HG02885 (cell line): Measurements from ENCODE around the gene RNASE8.

Experiments used
- ATAC-seq: cut with Tn5 transposase; IDR thresholded peaks from one replicate; pipeline ENCODE4 v1.9.1; 2021; ENCODE audit warnings: mild to moderate bottlenecking; ENCODE audit not compliant: unreplicated experiment, poor library complexity

RNASE8 gene

DNA sequence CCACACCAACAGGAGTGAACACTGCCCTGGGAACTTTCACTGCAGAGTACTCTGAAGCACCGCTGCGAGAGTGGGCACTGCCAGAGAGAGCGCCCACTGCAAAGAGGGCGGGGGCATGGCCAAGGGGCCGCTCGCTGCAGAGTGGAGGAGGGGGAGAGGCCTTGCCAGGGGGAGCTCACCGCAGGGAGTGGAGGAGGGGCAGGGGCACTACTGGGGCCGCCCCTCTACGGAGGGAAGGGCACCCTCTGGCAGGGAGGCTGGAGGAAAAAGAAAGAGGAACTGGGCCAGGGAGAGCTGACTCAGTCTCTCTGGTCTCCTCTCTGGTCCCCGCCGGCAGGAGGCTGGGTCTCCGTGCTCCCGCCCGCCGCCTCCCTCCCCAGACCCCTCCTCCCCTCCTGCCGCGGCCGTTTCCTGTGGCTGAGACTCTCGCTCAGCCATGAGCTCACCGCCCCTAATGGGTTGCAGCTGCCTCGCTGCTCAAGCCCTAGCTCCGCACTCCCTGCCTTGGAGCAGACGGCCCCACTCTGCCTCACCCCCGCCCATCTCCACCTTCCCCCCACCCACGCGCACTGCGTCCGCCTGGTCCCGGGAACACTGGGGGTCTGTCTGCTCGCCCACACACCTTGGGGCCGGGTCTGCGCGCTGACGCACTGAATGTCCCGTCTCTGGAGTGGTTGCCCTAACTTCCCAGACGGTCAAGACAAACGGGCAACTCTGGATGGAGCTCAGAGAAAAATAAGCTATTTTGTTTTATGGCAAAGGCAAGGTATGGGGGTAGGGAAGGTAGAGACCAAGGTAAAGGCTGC, 13.8 kb downstream of the RNASE8 start:
- ATAC-seq, result peak; percentile 79

DNA sequence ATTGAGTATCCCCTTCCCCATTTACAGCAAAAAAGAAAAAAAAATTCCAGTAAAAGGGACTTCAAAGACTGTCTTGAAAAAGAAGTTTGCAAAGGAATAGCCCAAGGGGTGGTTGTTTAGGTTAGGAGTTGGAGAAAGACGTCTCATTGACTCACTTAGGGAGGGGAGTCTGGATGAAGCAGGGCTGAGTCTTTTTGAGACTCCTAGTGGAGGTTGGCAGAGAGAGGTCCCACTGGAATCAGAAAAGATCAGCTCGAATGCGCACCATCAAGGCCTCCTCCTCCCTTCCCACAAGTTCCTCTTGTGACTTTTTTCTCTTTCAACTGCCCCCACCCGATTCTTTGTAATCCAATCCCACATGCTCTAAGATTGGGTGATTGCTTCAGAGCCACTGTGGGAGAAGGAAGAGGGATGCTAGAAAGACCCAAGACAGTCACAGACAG, 14.4 kb downstream of the RNASE8 start:
- ATAC-seq, result no peak

DNA sequence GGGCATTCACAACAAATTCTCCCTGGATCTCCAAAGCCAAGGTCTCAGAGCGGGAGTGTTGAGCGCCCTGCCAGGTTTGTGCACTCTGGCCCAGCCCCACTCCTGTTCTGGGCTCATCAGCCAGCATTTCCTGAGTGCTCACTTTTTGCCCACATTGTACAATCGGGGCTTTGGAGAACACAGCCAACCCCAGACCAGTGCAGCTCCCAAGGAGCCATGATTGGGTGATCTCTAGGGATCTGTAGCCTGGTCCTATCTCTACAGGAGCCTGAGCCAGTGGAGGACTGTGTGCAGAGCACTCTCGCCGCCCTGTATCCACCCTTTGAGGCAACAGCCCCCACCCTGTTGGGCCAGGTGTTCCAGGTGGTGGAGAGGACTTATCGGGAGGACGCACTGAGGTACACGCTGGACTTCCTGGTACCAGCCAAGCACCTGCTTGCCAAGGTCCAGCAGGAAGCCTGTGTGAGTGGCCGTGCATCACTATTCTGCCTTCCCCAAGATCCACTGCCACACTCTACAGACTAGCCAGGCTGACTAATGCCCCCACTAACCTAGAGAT, 15.2 kb downstream of the RNASE8 start:
- ATAC-seq, result no peak

DNA sequence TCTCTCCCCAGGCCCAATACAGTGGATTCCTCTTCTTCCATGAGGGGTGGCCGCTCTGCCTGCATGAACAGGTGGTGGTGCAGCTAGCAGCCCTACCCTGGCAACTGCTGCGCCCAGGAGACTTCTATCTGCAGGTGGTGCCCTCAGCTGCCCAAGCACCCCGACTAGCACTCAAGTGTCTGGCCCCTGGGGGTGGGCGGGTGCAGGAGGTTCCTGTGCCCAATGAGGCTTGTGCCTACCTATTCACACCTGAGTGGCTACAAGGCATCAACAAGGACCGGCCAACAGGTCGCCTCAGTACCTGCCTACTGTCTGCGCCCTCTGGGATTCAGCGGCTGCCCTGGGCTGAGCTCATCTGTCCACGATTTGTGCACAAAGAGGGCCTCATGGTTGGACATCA, 16.3 kb downstream of the RNASE8 start:
- ATAC-seq, result no peak

DNA sequence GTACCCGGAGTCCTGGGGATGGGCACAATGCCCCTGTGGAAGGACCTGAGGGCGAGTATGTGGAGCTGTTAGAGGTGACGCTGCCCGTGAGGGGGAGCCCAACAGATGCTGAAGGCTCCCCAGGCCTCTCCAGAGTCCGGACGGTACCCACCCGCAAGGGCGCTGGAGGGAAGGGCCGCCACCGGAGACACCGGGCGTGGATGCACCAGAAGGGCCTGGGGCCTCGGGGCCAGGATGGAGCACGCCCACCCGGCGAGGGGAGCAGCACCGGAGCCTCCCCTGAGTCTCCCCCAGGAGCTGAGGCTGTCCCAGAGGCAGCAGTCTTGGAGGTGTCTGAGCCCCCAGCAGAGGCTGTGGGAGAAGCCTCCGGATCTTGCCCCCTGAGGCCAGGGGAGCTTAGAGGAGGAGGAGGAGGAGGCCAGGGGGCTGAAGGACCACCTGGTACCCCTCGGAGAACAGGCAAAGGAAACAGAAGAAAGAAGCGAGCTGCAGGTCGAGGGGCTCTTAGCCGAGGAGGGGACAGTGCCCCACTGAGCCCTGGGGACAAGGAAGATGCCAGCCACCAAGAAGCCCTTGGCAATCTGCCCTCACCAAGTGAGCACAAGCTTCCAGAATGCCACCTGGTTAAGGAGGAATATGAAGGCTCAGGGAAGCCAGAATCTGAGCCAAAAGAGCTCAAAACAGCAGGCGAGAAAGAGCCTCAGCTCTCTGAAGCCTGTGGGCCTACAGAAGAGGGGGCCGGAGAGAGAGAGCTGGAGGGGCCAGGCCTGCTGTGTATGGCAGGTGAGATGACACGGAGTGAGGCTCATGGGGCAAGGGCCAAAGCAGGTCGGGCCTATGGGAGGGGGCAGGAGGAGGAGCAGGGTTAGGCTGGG, 17.0 kb downstream of the RNASE8 start:
- no peak for ATAC-seq

DNA sequence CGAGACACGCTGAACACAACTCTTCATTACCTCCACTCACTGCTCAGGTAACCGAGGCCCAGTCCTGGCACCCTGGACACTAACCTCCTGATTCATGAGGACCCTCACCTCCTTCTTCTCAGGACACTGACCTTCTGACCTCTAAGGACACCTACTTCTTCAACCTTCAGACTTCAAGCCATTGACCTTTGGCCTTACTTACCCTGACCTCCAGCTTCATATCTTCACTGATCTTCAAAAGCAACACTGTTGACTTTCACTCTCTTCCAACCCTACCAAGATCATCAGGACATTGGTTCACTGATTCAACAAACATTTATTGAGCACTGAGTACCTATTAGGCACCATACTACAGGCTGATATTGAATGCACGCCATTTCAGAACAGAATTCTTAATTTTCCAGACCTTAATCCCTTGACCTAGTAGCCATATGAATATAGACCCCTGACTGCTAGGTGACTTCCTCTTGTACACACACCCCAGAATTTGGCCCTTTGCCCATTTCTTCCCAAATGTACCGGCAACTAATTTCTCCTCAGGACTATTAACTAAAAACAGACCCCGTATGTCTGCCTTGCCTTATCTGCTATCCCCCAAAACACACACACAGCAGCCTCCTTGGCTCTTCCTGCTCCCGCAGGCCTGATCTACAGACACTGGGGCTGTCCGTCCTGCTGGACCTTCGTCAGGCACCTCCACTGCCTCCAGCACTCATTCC, 18.3 kb downstream of the RNASE8 start:
- no peak for ATAC-seq

DNA sequence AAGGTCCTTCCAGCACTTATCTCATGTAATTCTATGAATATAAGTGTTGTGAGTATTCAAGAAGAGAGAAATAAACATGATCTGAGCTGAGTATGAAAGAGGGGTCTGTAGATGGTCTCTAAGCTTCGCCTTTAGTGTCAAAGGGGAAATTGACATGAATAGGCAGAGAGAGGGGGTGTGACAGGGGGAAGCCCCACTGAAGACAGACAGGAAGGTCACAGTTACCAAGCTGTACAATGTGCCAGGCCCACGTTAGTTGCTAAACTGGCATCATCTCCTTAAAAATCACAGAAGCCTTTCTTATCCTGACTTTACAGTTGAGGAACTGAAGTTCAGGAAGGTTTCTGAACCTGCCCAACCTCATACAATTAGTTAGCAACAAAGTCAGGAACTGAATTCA, 20.1 kb downstream of the RNASE8 start:
- no peak for ATAC-seq

DNA sequence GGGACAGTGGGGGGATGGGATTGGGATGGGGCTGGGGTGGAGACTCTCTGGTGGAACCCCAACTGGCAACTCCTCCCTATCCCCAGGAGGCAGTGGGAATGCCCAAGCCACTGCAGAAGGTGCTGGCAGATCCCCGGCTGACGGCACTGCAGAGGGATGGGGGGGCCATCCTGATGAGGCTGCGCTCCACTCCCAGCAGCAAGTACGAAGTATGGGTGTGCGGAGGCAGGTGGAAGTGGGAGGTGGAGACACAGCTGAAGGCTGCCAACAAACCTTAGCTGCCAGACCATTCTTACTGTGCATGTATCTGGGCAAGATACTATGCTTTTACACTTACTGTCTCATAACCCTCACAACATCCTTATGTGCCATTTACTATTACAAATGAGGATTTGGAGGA, 20.7 kb downstream of the RNASE8 start:
- no peak for ATAC-seq

DNA sequence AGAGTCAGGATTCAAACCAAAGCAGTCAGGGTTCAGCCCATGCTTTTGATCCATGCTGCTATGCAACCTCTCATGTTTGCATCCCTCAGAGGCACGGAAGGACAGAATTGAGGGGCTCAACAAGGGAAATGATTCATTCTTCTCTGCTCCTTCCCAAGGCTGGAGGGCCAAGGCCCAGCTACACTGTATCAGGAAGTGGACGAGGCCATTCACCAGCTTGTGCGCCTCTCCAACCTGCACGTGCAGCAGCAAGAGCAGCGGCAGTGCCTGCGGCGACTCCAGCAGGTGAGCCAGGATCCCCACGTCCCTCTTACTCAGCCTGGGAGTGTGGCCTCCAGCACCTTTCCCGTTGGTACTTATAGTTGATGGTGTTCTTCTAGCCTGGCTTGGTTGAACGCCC, 21.1 kb downstream of the RNASE8 start:
- no peak for ATAC-seq

DNA sequence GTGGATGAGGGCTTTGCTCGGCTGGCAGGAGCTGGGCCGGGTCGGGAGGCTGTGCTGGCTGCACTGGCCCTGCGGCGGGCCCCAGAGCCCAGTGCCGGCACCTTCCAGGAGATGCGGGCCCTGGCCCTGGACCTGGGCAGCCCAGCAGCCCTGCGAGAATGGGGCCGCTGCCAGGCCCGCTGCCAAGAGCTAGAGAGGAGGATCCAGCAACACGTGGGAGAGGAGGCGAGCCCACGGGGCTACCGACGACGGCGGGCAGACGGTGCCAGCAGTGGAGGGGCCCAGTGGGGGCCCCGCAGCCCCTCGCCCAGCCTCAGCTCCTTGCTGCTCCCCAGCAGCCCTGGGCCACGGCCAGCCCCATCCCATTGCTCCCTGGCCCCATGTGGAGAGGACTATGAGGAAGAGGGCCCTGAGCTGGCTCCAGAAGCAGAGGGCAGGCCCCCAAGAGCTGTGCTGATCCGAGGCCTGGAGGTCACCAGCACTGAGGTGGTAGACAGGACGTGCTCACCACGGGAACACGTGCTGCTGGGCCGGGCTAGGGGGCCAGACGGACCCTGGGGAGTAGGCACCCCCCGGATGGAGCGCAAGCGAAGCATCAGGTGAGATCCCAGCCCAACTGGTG, 24.0 kb downstream of the RNASE8 start:
- no peak for ATAC-seq

DNA sequence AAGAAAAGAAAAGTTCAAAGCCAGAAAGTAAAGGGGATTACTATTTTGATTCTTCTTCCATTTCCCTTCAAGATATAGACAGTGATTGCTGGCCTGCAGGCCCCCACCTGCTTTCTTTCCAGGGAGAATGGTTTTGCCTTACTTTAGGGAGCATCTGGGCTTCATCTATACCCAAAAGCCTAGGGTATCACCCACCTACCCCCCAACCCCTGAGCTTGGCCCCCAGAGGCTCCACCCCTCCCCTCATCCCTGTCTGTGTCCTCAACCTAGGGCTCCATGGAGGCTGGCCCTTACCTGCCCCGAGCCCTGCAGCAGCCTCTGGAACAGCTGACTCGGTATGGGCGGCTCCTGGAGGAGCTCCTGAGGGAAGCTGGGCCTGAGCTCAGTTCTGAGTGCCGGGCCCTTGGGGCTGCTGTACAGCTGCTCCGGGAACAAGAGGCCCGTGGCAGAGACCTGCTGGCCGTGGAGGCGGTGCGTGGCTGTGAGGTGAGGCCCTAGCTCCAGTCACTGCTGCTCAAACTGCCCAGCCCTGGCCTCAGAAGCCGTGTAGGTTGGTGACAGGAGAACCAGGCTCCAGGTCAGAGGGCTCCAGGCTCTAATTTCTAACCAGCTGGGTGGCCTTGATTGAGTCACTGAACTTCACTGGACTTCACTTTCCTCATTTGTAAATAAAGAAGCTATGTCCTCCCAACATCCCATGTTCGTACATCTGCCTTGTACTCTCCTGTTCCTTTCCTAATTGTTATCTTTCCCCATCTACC, 26.1 kb downstream of the RNASE8 start:
- ATAC-seq, result no peak

DNA sequence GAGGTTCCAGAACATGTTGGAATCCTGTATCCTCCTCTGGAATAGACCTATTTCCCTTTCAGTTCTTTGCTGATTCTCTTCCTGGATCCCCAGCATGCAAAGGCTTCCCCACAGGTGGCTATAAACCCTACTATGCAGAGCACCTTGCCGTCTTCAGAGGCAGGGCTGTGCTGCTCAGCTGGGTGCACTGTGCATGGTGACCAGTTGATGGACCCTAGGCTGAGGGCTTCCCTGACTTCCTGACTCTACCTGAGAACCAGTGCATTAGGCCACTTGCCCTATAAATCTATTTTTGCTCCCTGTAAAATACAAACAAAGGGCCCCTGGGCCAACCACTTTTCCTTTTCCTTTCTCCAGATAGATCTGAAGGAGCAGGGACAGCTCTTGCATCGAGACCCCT, 26.8 kb downstream of the RNASE8 start:
- ATAC-seq, result no peak

DNA sequence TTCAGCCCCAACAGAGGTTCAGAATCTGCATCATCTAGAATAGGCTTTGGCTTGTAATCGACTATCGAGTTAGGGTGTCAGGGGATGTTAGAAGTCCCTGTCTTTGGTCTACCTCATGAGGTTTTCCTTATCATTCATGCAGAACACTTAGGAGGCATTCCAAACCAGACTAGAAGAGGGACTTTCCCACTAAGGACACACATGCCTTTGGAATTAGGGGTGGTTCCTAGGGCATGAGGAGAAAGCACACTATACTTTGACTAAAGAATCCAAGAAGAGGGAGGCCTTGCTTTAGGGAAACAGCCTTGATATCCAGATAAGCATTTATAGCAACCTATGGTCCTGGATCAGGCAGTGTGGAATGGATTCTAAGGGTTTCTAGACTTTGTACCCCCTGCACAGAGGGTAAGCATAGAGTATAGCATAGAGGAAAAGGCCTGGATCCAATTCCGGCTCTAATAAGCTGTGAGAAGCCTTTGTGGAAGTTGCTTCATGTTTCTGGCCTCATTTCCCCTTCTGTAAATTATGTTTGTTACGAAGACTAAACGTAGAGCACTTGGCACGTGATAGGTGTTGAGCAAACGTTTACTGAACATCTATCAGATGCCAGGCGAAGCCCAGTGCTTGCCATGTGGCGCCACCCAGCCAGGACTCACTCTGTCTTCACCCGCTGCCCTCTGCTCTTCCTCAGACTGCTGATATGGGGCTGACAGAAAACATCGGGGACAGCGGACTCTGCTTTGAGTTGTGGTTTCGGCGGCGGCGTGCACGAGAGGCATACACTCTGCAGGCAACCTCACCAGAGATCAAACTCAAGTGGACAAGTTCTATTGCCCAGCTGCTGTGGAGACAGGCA, 27.6 kb downstream of the RNASE8 start:
- no peak for ATAC-seq

DNA sequence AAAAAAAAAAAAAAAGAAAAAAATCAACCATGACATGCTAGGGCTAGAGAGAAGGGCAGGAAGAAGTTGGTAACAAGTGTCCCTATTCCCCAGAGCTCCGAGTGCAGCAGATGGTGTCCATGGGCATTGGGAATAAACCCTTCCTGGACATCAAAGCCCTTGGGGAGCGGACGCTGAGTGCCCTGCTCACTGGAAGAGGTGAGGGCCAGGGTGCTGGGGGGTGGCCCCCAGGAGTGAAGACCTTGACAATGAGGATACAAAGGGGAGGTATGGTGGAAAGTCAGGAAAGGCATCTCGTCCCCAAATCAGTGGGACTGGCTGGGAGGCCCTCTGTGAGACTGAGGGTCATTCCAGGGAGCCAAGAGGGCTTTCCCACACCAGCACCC, 29.3 kb downstream of the RNASE8 start:
- no peak for ATAC-seq

DNA sequence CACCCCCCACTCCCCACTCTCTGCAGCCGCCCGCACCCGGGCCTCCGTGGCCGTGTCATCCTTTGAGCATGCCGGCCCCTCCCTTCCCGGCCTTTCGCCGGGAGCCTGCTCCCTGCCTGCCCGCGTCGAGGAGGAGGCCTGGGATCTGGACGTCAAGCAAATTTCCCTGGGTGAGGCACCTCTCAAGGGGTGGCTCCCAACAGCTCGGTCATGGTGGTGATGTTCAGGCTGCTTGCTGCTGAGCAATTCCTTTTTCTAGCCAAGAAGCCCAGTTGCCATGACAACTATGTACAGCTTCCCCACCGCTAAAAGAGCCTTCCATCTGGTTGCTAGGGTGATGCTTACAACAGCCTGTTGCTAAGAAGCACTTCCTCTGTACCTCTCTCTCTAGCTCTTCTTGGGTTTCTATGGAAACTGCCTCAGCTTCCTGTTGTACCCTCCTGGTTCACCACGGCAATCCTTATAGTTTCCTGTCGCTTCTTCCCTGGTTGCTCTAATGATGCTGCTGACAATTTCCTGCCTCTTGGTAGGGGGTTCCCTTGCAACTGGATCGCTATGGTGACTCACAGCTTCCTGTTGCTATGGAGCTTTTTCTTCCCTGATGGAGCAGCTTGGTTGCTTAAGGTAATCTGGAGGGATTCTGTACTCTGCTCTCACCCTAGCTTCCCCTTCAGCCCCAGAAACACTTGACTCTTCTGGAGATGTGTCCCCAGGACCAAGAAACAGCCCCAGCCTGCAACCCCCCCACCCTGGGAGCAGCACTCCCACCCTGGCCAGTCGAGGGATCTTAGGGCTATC, 29.9 kb downstream of the RNASE8 start:
- peak; percentile 37 for ATAC-seq

DNA sequence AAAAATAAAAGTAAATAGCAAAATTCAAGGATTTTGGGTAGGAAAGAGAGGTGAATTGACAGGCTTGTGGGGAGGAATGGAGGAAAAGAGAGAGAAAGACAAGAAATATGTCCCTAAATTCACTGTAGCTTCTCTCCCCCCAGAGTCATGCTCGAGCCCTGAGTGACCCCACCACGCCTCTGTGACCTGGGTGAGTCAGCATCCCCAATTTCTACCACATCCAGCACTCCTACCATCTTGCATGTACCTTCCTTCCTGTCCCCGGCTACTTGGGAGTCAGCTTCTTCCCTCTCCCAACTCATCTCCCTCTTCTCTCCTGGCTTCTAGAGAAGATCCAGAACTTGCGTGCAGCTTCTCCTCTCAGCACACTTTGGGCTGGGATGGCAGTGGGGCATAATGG, 31.1 kb downstream of the RNASE8 start:
- no peak for ATAC-seq

DNA sequence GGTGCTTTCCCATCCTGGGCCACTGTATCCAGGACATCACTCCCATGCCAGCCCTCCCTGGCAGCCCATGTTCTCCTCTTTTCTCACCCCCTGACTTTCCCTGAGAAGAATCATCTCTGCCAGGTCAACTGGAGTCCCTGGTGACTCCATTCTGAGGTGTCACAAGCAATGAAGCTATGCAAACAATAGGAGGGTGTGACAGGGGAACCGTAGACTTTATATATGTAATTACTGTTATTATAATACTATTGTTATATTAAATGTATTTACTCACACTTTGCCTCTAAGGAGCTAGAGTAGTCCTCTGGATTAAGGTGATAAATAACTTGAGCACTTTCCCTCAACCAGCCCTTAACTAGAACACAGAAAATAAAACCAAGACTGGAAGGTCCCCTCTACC, 31.6 kb downstream of the RNASE8 start:
- ATAC-seq, result no peak

DNA sequence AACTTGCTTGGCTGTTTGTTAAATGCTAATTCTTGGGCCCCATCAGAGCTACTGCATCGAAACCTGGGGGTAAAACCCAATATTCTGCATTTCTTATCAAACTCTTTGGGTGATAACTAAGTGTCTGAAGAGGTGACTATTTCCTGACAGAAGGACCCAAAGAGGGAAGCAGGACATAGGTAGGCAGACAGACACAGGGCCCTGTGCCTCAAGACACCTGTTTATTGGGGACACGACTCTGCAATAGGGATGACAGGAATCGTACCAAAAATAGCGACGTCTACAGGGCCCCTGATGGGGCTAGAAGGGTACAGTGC, 32.2 kb downstream of the RNASE8 start:
- no peak for ATAC-seq
